GM13977 (cell line): ENCODE data around the gene GNAL.
"Not testable (repeated sequence)": the region's sequence is repeated elsewhere in the genome, so short reads cannot be mapped to it uniquely, and the experiment has no call there.

Experiments used
- DNase-seq: peaks from one replicate; pipeline ENCODE4 v3.0.0; 2012; ENCODE audit warnings: low spot score
- in situ Hi-C: fragments of 300-500 bp; cut with MboI; formaldehyde crosslinking; loops from one replicate; pipeline ENCODE4 v1.12.0; 2022; ENCODE audit warnings: low sequenced_read_pairs, low pct_unique_long_range_greater_than_20kb, mixed read lengths, inconsistent platforms; ENCODE audit not compliant: unreplicated experiment
- TF ChIP-seq, protein P1 (sequence below): IDR thresholded peaks from 2 replicates; pipeline ENCODE4 v1.5.1; 2012; ENCODE audit warnings: mild to moderate bottlenecking, control low read depth; ENCODE audit not compliant: insufficient read depth; ENCODE audit errors: extremely low read depth, missing control alignments

GNAL gene

DNA sequence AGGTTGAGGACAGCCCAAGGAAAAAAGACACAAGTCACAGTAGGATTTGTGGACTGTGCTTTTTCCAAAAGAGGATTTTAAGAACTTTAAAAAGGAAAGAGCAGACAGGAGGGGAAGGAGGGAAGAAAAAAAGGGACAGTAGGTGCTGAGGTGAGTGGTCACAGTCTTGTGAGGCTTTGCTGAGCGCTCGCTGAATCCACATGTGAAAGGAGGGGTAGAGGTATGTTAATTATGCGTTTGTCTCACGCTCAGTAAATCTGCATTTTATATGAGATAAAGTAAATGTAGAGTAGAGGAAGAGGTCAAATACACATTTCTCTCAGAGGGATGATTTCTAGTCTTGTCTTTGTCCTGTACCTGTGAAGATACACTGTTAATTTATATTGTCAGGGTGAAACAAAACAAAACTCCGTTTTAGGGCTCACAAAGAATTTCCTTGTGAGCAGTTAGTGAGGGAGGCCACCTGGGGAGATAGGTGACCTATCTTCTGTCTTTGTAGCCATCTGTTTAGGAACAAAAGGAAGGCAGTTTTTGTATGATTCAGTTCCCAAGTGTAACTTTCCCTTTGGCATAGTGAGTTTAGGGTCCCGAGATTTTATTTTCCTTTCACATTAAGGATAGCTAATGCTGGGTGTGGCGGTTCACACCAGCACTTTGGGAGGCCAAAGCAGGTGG lies 25.3 kb downstream of the GNAL start:
- TF ChIP-seq, protein P1, sequence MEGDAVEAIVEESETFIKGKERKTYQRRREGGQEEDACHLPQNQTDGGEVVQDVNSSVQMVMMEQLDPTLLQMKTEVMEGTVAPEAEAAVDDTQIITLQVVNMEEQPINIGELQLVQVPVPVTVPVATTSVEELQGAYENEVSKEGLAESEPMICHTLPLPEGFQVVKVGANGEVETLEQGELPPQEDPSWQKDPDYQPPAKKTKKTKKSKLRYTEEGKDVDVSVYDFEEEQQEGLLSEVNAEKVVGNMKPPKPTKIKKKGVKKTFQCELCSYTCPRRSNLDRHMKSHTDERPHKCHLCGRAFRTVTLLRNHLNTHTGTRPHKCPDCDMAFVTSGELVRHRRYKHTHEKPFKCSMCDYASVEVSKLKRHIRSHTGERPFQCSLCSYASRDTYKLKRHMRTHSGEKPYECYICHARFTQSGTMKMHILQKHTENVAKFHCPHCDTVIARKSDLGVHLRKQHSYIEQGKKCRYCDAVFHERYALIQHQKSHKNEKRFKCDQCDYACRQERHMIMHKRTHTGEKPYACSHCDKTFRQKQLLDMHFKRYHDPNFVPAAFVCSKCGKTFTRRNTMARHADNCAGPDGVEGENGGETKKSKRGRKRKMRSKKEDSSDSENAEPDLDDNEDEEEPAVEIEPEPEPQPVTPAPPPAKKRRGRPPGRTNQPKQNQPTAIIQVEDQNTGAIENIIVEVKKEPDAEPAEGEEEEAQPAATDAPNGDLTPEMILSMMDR, result no peak
- in situ Hi-C loops, result no loop called here
- DNase-seq, result no peak

GRCh38 chr18:11716767-11717315 lies 27.8 kb downstream of the GNAL start:
- DNase-seq, in situ Hi-C loops: not testable (repeated sequence)

DNA sequence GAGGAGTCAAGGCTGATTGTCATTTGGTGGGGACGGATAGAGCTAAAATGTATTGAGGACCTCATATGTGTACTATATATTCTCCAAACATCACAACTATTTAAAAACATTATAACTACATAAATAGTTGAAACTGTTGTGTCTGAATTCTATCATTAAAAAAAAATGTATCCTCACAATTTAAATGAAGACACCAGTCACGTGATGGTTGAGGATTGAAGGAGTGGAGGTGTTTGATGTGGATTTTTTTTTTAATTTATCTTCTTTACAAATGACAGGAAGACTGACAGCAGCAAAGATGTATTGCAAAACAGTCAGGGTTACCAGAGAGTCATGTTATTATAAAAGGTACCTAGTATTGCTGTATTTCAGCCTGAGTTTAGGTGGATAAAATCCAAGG lies 30.0 kb downstream of the GNAL start:
- no peak for DNase-seq
- TF ChIP-seq, protein P1, result no peak
- in situ Hi-C loops, result no loop called here

DNA sequence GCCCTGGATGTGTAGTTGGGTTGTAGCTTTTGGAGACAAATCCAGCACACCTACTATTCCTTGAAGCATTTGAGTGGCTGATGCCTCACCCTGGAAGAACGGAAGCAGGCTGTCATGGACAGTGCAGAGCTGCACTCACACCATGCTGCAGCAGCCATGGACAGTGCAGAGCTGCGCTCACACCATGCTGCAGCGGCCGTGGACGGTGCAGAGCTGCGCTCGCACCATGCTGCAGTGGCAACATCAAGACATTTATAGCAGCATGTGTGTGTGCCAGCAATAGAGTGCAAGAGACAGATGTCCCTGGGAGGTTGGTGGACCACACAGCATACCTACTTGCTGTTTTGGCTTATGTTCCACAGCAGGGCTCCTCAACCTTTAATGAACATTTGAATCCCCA lies 30.6 kb downstream of the GNAL start:
- in situ Hi-C loops, result no loop called here
- TF ChIP-seq, protein P1, result no peak
- no peak for DNase-seq

- TF ChIP-seq, protein P1, result no peak
- in situ Hi-C loops, result no loop called here
- no peak for DNase-seq
Observed at GRCh38 chr18:11721720-11722119, 32.7 kb downstream of the GNAL start.

DNA sequence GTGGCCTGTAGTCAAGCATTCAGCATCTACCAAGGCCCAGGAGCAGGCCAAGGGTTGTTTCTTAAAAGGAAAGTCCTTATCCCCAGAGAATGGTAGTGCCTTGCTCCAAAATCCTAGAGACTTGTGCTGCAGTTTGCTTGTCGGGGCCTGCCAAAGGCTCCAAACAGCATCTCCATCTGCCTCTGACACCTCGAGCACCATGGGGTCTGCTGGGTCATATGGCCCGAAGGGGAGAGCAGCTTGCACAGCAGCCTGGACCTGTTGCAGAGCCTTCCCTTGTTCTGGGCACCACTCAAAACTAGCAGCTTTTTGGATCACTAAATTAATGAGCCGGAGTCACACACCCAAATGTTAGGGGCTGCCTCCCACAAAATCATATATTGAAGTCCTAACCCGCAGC lies 35.7 kb downstream of the GNAL start:
- in situ Hi-C loops, result loop anchor here (25.0 kb wide), 1 partner anchor 313 kb away; no protein-coding TSS in a partner anchor
- TF ChIP-seq, protein P1, result no peak
- no peak for DNase-seq

DNA sequence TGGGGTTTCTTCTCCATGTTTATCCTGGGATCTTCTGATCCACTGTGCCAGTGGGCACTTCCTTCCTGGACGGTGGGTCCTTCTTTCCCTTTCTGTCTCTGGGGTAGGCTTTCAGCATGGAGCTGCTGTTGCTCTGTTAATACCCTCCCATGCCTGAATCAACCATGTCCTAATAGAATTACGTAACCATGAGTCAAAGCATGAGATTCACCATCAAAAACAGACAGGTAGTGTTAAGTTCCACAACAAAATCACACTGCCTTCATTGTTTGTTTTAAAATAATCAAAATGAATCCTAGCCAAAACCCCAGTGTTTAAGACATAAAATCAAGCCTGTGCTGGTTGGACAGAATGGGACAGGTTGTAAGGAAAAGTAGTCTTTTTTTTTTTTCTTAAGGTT lies 37.5 kb downstream of the GNAL start:
- in situ Hi-C loops, result loop anchor here (25.0 kb wide), 1 partner anchor 311 kb away; no protein-coding TSS in a partner anchor
- TF ChIP-seq, protein P1, result no peak
- no peak for DNase-seq
